ENCODE measurements around the gene FER.

FER gene

DNA sequence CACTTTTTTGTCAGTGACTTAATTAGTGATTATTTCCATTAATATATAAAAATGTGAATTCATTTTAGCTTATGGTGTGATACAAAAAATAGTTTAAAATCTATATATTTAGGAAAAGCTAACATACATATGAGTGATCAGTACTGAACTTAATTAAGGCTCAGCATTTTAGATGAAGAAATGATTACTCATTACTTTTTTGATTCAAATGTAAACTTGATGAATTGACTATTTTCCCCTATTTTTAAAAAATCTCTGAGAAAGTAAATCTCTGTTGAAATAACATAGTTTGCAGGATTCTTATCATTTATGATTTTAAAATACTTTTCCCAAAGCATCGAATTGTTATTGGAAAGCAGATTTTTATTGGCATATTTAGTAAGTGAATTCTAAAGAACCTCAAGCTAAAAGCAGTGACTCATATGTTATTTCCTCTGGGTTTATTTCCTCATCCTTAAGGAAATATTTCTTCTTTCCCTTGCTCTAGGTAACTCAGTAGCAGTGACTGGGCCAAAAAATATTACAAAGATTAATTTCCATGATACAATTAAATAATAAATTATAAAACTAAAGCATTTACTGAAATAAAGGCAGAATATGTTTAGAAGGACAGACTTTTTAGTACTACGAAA is 290.6 kb downstream of the FER start:
- H3K4me3 ChIP-seq (ENCODE audit: low read depth, low read length, poor library complexity, severe bottlenecking) = no peak overlapping the region
- H4K20me1 ChIP-seq (ENCODE audit: insufficient read depth, low read length) = no peaks in the 10 kb centered on the region
- TF ChIP-seq EZH2 (IDR thresholded peaks at IDR 0.05; ENCODE audit: borderline replicate concordance, low read length) = no peak
- TF ChIP-seq, protein P1, sequence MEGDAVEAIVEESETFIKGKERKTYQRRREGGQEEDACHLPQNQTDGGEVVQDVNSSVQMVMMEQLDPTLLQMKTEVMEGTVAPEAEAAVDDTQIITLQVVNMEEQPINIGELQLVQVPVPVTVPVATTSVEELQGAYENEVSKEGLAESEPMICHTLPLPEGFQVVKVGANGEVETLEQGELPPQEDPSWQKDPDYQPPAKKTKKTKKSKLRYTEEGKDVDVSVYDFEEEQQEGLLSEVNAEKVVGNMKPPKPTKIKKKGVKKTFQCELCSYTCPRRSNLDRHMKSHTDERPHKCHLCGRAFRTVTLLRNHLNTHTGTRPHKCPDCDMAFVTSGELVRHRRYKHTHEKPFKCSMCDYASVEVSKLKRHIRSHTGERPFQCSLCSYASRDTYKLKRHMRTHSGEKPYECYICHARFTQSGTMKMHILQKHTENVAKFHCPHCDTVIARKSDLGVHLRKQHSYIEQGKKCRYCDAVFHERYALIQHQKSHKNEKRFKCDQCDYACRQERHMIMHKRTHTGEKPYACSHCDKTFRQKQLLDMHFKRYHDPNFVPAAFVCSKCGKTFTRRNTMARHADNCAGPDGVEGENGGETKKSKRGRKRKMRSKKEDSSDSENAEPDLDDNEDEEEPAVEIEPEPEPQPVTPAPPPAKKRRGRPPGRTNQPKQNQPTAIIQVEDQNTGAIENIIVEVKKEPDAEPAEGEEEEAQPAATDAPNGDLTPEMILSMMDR (IDR thresholded peaks at IDR 0.05; ENCODE audit: low read length) = no peak
- no peak overlapping the region for H2AFZ ChIP-seq (ENCODE audit: low read length)
- peaks cover 9% of the 10 kb centered on the region for H3K4me1 ChIP-seq (ENCODE audit: insufficient read depth, low read length, severe bottlenecking)
- no peak overlapping the region for H3K27ac ChIP-seq (ENCODE audit: low read depth, low read length, poor library complexity, severe bottlenecking)
- H3K9me2 ChIP-seq (ENCODE audit: low read depth, low read length) = no peaks in the 10 kb centered on the region
- H3K27me3 ChIP-seq (ENCODE audit: insufficient read depth, low read length) = no peaks in the 10 kb centered on the region
- H3K79me2 ChIP-seq (ENCODE audit: insufficient read depth, low read length) = no peaks in the 10 kb centered on the region
- no peaks in the 10 kb centered on the region for H3K36me3 ChIP-seq (ENCODE audit: insufficient read depth, low read length)
- no peaks in the 10 kb centered on the region for H3F3A ChIP-seq (ENCODE audit: insufficient read depth, low read length)
- H3K9me3 ChIP-seq (ENCODE audit: low read length) = no peaks in the 10 kb centered on the region
- no peak overlapping the region for H3K4me2 ChIP-seq (ENCODE audit: low read length)
- no peak overlapping the region for H3K9ac ChIP-seq (ENCODE audit: low read length)

GRCh38 chr5:109041317-109041716 is 293.6 kb downstream of the FER start:
- no peaks in the 10 kb centered on the region for H3K9me3 ChIP-seq (ENCODE audit: low read length)
- H3K4me3 ChIP-seq (ENCODE audit: low read depth, low read length, poor library complexity, severe bottlenecking) = no peak overlapping the region
- no peaks in the 10 kb centered on the region; the same call in 1 of the 2 replicates for H3F3A ChIP-seq (ENCODE audit: insufficient read depth, low read length)
- H3K4me1 ChIP-seq (ENCODE audit: insufficient read depth, low read length, severe bottlenecking) = peaks cover 9% of the 10 kb centered on the region
- no peaks in the 10 kb centered on the region for H4K20me1 ChIP-seq (ENCODE audit: insufficient read depth, low read length)
- H3K36me3 ChIP-seq (ENCODE audit: insufficient read depth, low read length) = no peaks in the 10 kb centered on the region
- H3K9ac ChIP-seq (ENCODE audit: low read length) = no peak overlapping the region
- H3K27me3 ChIP-seq (ENCODE audit: insufficient read depth, low read length) = no peaks in the 10 kb centered on the region
- H2AFZ ChIP-seq (ENCODE audit: low read length) = no peak overlapping the region
- TF ChIP-seq, protein P1 (IDR thresholded peaks at IDR 0.05; ENCODE audit: low read length) = no peak
- H3K4me2 ChIP-seq (ENCODE audit: low read length) = no peak overlapping the region
- H3K27ac ChIP-seq (ENCODE audit: low read depth, low read length, poor library complexity, severe bottlenecking) = no peak overlapping the region
- no peaks in the 10 kb centered on the region for H3K9me2 ChIP-seq (ENCODE audit: low read depth, low read length)
- no peaks in the 10 kb centered on the region for H3K79me2 ChIP-seq (ENCODE audit: insufficient read depth, low read length)

DNA sequence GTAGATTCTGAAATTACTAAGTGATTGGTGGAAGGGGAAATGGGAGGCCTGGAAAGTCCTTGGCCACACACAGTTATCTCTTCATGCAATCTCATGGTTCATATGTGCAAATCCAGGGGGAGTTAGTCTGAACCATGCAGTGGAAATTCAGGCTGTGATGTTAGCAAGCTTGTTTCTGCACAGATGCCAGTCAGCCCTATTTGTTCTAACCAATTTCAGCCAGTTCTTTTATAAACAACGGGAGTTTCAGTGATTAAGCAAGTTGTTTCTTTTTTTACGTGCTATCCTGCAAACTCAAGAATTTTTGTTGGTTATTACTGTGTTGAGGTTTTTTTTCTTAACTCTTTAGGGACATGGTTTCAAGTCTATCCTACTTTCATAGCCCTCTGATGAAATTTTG is 298.0 kb downstream of the FER start:
- no peak overlapping the region for H3K4me2 ChIP-seq (ENCODE audit: low read length)
- no peaks in the 10 kb centered on the region for H3K36me3 ChIP-seq (ENCODE audit: insufficient read depth, low read length)
- H3K27me3 ChIP-seq (ENCODE audit: insufficient read depth, low read length) = no peaks in the 10 kb centered on the region
- no peak overlapping the region for H2AFZ ChIP-seq (ENCODE audit: low read length)
- H3K9ac ChIP-seq (ENCODE audit: low read length) = no peak overlapping the region
- no peaks in the 10 kb centered on the region for H3K79me2 ChIP-seq (ENCODE audit: insufficient read depth, low read length)
- H3F3A ChIP-seq (ENCODE audit: insufficient read depth, low read length) = no peaks in the 10 kb centered on the region; the same call in 1 of the 2 replicates
- TF ChIP-seq EZH2 (IDR thresholded peaks at IDR 0.05; ENCODE audit: borderline replicate concordance, low read length) = no peak
- TF ChIP-seq, protein P1 (IDR thresholded peaks at IDR 0.05; ENCODE audit: low read length) = no peak
- H3K4me1 ChIP-seq (ENCODE audit: insufficient read depth, low read length, severe bottlenecking) = peaks cover 9% of the 10 kb centered on the region
- H4K20me1 ChIP-seq (ENCODE audit: insufficient read depth, low read length) = no peaks in the 10 kb centered on the region
- H3K9me3 ChIP-seq (ENCODE audit: low read length) = no peaks in the 10 kb centered on the region
- no peaks in the 10 kb centered on the region for H3K9me2 ChIP-seq (ENCODE audit: low read depth, low read length)
- H3K27ac ChIP-seq (ENCODE audit: low read depth, low read length, poor library complexity, severe bottlenecking) = no peak overlapping the region
- H3K4me3 ChIP-seq (ENCODE audit: low read depth, low read length, poor library complexity, severe bottlenecking) = no peak overlapping the region
